ENCODE data around the gene LPP. TPM values are rescaled to one million over a fixed set of nuclear protein-coding genes. Genes with fewer than 3 reads are reported as not detected.

The LPP gene
- total and polyA plus RNA-seq, 2 of the 4 experiments (the other 2 are of a cell fraction) = 16.0 to 130 TPM

- POLR2A ChIA-PET (ENCODE audit: unreplicated experiment) = no interaction called here
- Histone ChIP-seq H2BK15ac (ENCODE audit: low read depth, low read length) (no peak overlapping the region), H3K56ac (ENCODE audit: extremely low read depth, insufficient read depth, low read length) (no peak overlapping the region), H3K36me3 (ENCODE audit: control insufficient read depth, insufficient read depth, low read length) (peaks cover 2% of the 10 kb centered on the region; the same call in 1 of the 2 replicates), H3K14ac (replicated peaks; ENCODE audit: low read depth, low read length) (no peak overlapping the region), H4K8ac (ENCODE audit: low read depth in 2 of 2, low read length in 2 of 2) (no peak overlapping the region), H3K27me3 (ENCODE audit: control insufficient read depth, insufficient read depth, low read length) (no peaks in the 10 kb centered on the region), H2AFZ (replicated peaks; ENCODE audit: low read length, poor library complexity) (no peak overlapping the region), H4K5ac (ENCODE audit: low read depth, low read length) (no peak overlapping the region), H3K9me1 (ENCODE audit: insufficient read depth, low read length) (peaks cover 4% of the 10 kb centered on the region), H3K4me1 (ENCODE audit: control insufficient read depth, insufficient read depth, low read length) (peaks cover 3% of the 10 kb centered on the region; the same call in 1 of the 2 replicates), H3K4me3 (ENCODE audit: insufficient read depth, low read depth, low read length) (no peak overlapping the region), H3K9ac (ENCODE audit: low read depth, low read length) (no peak overlapping the region), H3K79me1 (ENCODE audit: low read depth in 1 of 2, low read length in 2 of 2) (peaks cover 28 to 38% of the 10 kb centered on the region in 2 experiments), H3K4me2 (ENCODE audit: low read depth, low read length) (no peak overlapping the region), H4K20me1 (ENCODE audit: insufficient read depth, low read length) (peaks cover 5% of the 10 kb centered on the region; the same call in 1 of the 2 replicates), H3K9me3 (ENCODE audit: control insufficient read depth, insufficient read depth, low read length) (no peaks in the 10 kb centered on the region), H3K4ac (ENCODE audit: low read depth, low read length) (no peak overlapping the region), H3K18ac (ENCODE audit: low read depth, low read length) (no peak overlapping the region), H3K23ac (ENCODE audit: low read depth, low read length) (no peak overlapping the region), H4K91ac (ENCODE audit: insufficient read depth, low read depth, low read length) (no peak overlapping the region), H2BK5ac (ENCODE audit: low read depth, low read length, poor library complexity, severe bottlenecking) (no peak overlapping the region), H2AK9ac (replicated peaks; ENCODE audit: low read depth, low read length, poor library complexity) (no peak overlapping the region), H3K27ac (ENCODE audit: insufficient read depth, low read length) (no peak overlapping the region), H2BK20ac (ENCODE audit: low read depth, low read length) (no peak overlapping the region), H2AK5ac (ENCODE audit: low read depth, low read length) (no peak overlapping the region), H2BK120ac (ENCODE audit: low read depth, low read length) (no peak overlapping the region)
- no peak for ATAC-seq (ENCODE audit: low read depth)
- TF ChIP-seq CHD1 (IDR thresholded peaks at IDR 0.05; ENCODE audit: low read depth, low read length) (no peak), USF2 (IDR thresholded peaks at IDR 0.05; ENCODE audit: low read depth, low read length) (no peak), MAZ (IDR thresholded peaks at IDR 0.05; ENCODE audit: borderline replicate concordance, low read depth, low read length) (no peak), FOS (IDR thresholded peaks at IDR 0.05; ENCODE audit: low read depth, low read length) (no peak), RCOR1 (IDR thresholded peaks at IDR 0.05; ENCODE audit: insufficient replicate concordance, low read length) (no peak), BHLHE40 (IDR thresholded peaks at IDR 0.05; ENCODE audit: low read depth, low read length) (no peak)
- CTCF ChIA-PET = no interaction called here
- no peak for DNase-seq
- intact Hi-C loops (cut with micrococcal nuclease) (no loop called here), dilution Hi-C loops (cut with HindIII; ENCODE audit: low sequenced_read_pairs, unreplicated experiment) (no loop called here), in situ Hi-C loops (cut with MboI; ENCODE audit: low sequenced_read_pairs) (no loop called here)
- BruUV-seq (replicated peaks) = no TSS peak
Measured at GRCh38 chr3:188745031-188745430, 591.1 kb downstream of the LPP start.
